Esophagus muscularis mucosa (tissue), 4 donors: Measurements from ENCODE around the gene CST7. TPM values are rescaled to one million over a fixed set of nuclear protein-coding genes. Genes with fewer than 3 reads are reported as not detected.

ENCODE experiments used
- DNase-seq: peaks from one replicate; pipeline ENCODE4 v3.0.0-alpha.2; 2017; ENCODE audit errors: extremely low spot score
- H3K27ac ChIP-seq, 4 donors: fragments of 200-600 bp; sonication (generic); replicated peaks in 1 of 4; 1 replicate in 3 of 4; 2 replicates in 1 of 4; pipeline ENCODE4 v1.5.1; 2016 to 2019; ENCODE audit warnings: mild to moderate bottlenecking in 1 of 4
- H3K27me3 ChIP-seq, 4 donors: fragments of 200-600 bp; sonication (generic); one replicate each; pipeline versions ENCODE4 v1.5.1 to v1.6.0; 2016 to 2019
- H3K36me3 ChIP-seq, 4 donors: fragments of 200-600 bp; sonication (generic); one replicate each; pipeline ENCODE4 v1.5.1; 2016 to 2019
- H3K4me1 ChIP-seq, 4 donors: fragments of 200-600 bp; sonication (generic); one replicate each; pipeline ENCODE4 v1.5.1; 2016 to 2019
- H3K4me3 ChIP-seq, 4 donors: fragments of 200-600 bp; sonication (generic); 1 replicate in 2 of 4; 2 replicates in 2 of 4; pipeline ENCODE4 v1.5.1; 2016 to 2019; ENCODE audit warnings: mild to moderate bottlenecking in 4 of 4, moderate library complexity in 1 of 4
- H3K9me3 ChIP-seq, 4 donors: fragments of 200-600 bp; sonication (generic); 1 replicate in 3 of 4; 2 replicates in 1 of 4; pipeline ENCODE4 v1.5.1; 2016 to 2019
- EP300 ChIP-seq: sonication (generic); formaldehyde crosslinking; IDR thresholded peaks from one replicate; pipeline ENCODE4 v1.6.1; 2017; ENCODE audit warnings: antibody characterized with exemption
- POLR2A ChIP-seq: fragments of 450-650 bp; IDR thresholded peaks from one replicate; pipeline ENCODE4 v1.6.1; 2017; ENCODE audit warnings: antibody characterized with exemption, moderate library complexity, mild to moderate bottlenecking, low read depth
- POLR2AphosphoS5 ChIP-seq, 2 donors: sonication (generic); formaldehyde crosslinking; IDR thresholded peaks; one replicate each; pipeline ENCODE4 v1.6.1; 2017; ENCODE audit warnings: antibody characterized with exemption in 2 of 2
- WGBS: methylation state at CpG from one replicate; pipeline ENCODE4 v1.1.5; 2018; 5-methylcytosine and 5-hydroxymethylcytosine counted together
- intact Hi-C: fragments of 100-400 bp; cut with DNase I; formaldehyde crosslinking; loops from one replicate; pipeline ENCODE4 v1.15.1; 2023
- total RNA-seq, 4 donors: library from RNA; depleted of rRNA; stranded (reverse); fragments of >200 nt; gene quantifications; one replicate each; pipeline versions ENCODE4 v1.1.0 to v1.2.1, GENCODE V29; 2016
- TF ChIP-seq, protein P1 (sequence below), 3 experiments: fragments of 200-600 bp in 2 of 3; fragments of 450-650 bp in 1 of 3; sonication (generic) in 2 of 3; IDR thresholded peaks; one replicate each; pipeline ENCODE4 v1.5.1; 2017 to 2019; ENCODE audit warnings: antibody characterized with exemption in 3 of 3, mild to moderate bottlenecking in 2 of 3, moderate library complexity in 1 of 3

The CST7 gene
- total RNA-seq, 4 donors from 2014 or later, result 1.2 to 13.8 (median 1.5) TPM; not detected in 1

DNA sequence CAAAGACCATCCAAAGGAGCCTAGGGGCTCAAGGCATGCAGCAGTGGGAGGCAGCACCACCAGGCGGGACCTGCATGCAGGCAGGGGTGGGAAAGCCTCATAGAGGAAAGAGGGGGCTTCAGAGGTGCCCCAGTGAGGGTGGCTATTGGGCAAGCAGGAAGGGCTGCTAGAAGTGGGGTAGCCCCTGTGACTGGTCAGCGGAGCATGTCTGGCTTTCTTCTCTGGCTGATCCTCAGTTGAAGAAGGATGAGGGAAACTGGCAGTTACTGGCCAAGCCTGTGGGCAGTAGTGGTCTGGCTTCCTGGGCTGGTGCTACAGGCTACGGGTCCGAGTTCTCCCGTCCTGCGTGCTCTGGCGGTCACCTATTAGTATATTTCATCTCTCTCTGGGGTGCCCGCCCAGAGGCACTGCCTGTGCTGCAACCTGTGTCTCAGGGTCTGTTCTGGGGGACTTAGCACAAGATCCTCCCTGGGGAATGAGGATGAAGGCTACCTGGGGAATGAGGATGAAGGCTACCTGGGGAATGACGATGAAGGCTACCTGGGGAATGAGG lies 35.9 kb upstream of the CST7 start:
- H3K4me3 ChIP-seq, result no peak overlapping the region
- DNase-seq, result no peak
- TF ChIP-seq EP300, result no peak
- peaks cover 0 to 3% (median 3%) of the 10 kb centered on the region in 4 donors for H3K4me1 ChIP-seq
- H3K27ac ChIP-seq, result no peak overlapping the region
- peaks cover 0 to 12% (median 5%) of the 10 kb centered on the region in 4 donors for H3K9me3 ChIP-seq
- 90% methylated on average over 4 of the region's 9 CpGs for WGBS
- no peaks in the 10 kb centered on the region for H3K27me3 ChIP-seq
- H3K36me3 ChIP-seq, result no peaks in the 10 kb centered on the region
- intact Hi-C loops, result no loop called here

DNA sequence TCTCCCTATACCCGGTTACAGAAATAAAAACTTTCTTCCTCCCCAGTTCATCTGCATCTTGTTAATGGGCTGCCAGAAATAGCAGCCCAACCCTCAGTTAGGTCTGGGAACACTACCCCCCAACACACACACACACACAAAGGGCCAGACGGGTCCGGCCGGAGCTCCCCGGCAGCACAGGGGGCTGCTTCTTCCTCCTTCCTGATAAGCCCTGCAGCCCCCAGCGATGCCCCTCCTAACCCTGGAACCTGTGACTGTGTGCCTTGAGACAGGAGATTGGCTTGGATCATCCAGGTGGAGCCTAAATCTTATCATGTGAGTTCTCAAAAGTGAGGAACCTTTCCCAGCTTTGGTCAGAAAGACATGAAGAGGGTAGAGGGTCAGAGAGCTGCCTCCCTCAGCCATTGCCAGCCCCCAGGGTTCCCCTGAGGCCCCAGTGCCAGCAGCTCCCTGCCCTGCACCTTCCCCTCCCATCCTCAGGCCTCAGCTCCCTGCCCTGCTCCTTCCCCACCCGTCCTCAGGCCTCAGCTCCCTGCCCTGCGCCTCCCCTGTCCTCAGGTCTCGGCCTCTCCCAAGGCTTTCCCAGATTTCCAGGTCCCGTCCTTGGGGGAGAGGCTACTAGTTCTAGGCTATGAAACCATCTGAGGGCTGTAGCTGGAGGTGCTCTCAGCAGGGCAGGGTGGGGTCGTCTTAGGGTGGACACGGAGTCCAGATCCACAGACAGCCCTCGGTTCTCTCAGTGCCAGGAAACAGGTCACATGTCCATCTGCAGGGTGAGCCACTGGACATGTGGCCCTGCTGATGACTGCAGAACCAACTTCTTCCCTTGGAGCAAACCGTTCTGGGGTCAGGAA lies 34.5 kb upstream of the CST7 start:
- intact Hi-C loops, result loop anchor here (5.0 kb wide), 1 partner anchor 752 kb away; no protein-coding TSS in a partner anchor
- Histone ChIP-seq H3K27me3 (peaks cover 0 to 3% (median 0%) of the 10 kb centered on the region in 4 donors), H3K4me3 (no peak overlapping the region), H3K36me3 (no peaks in the 10 kb centered on the region), H3K27ac (no peak overlapping the region), H3K9me3 (no peaks in the 10 kb centered on the region), H3K4me1 (peaks cover 0 to 10% (median 9%) of the 10 kb centered on the region in 4 donors)
- WGBS, result 76% methylated on average over 13 of the region's 14 CpGs
- TF ChIP-seq EP300 (no peak), POLR2AphosphoS5 (IDR thresholded peaks at IDR 0.05) (no peak), POLR2A (no peak)
- TF ChIP-seq, protein P1, sequence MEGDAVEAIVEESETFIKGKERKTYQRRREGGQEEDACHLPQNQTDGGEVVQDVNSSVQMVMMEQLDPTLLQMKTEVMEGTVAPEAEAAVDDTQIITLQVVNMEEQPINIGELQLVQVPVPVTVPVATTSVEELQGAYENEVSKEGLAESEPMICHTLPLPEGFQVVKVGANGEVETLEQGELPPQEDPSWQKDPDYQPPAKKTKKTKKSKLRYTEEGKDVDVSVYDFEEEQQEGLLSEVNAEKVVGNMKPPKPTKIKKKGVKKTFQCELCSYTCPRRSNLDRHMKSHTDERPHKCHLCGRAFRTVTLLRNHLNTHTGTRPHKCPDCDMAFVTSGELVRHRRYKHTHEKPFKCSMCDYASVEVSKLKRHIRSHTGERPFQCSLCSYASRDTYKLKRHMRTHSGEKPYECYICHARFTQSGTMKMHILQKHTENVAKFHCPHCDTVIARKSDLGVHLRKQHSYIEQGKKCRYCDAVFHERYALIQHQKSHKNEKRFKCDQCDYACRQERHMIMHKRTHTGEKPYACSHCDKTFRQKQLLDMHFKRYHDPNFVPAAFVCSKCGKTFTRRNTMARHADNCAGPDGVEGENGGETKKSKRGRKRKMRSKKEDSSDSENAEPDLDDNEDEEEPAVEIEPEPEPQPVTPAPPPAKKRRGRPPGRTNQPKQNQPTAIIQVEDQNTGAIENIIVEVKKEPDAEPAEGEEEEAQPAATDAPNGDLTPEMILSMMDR (IDR thresholded peaks at IDR 0.05), result no peak
- no peak for DNase-seq

DNA sequence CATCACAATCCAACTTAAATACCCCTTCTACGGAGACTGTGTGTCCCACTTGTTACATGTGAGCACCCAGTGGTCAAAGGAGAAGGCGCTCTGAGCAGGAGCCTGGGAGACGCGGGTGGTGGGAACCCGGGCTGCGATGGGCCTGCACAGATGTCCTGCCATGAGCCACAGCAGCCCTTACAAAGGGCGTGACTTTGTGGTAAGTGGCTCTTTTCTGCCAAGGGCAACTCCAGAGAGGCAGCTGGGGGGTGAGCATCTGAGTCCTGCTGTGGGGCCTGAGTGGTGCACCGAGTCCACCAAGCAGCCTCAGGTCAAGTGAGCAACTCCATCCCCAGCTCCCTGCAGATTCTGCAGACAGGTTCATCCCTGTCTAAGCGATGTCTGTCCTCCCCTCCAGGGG lies 33.6 kb upstream of the CST7 start:
- no peak overlapping the region for H3K4me3 ChIP-seq
- H3K36me3 ChIP-seq, result no peaks in the 10 kb centered on the region
- H3K27me3 ChIP-seq, result peaks cover 0 to 6% (median 0%) of the 10 kb centered on the region in 4 donors
- H3K9me3 ChIP-seq, result no peaks in the 10 kb centered on the region
- H3K4me1 ChIP-seq, result peaks cover 0 to 10% (median 9%) of the 10 kb centered on the region in 4 donors
- 93% methylated on average over 7 of the region's 9 CpGs for WGBS
- no peak for DNase-seq
- no peak overlapping the region for H3K27ac ChIP-seq
- intact Hi-C loops, result loop anchor here (5.0 kb wide), 1 partner anchor 753 kb away; no protein-coding TSS in a partner anchor
- TF ChIP-seq EP300 (no peak), POLR2A (no peak), POLR2AphosphoS5 (IDR thresholded peaks at IDR 0.05) (no peak)
- TF ChIP-seq, protein P1 (IDR thresholded peaks at IDR 0.05), result no peak

DNA sequence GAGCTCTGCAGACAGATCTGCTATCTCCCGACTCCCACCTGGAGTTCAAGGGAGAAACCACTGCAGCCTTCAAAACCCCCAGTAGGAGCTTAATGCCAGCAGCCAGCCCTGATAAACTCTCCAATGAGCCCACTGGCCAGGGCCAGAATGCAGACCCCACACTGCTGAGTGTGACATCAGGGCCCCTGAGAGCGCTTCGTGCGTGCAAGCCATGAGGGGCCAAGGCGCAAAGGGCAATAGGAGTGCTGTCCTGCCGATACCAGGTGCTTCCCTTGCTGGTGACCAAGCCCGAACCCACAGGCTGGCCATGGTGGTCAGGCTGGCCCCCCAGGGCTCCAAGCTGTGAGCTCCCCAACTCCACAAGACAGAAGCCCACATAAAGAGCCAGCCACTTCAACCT lies 33.2 kb upstream of the CST7 start:
- no peak for DNase-seq
- intact Hi-C loops, result loop anchor here (5.0 kb wide), 1 partner anchor 754 kb away; no protein-coding TSS in a partner anchor
- H3K27ac ChIP-seq, result no peak overlapping the region
- 93% methylated on average over 5 of the region's 7 CpGs for WGBS
- H3K4me3 ChIP-seq, result no peak overlapping the region
- H3K9me3 ChIP-seq, result no peaks in the 10 kb centered on the region
- TF ChIP-seq, protein P1 (IDR thresholded peaks at IDR 0.05), result no peak
- TF ChIP-seq POLR2A, result no peak
- no peak for TF ChIP-seq POLR2AphosphoS5 (IDR thresholded peaks at IDR 0.05)
- no peak for TF ChIP-seq EP300
- no peaks in the 10 kb centered on the region for H3K36me3 ChIP-seq
- peaks cover 0 to 10% (median 9%) of the 10 kb centered on the region in 4 donors for H3K4me1 ChIP-seq
- H3K27me3 ChIP-seq, result peaks cover 0 to 6% (median 0%) of the 10 kb centered on the region in 4 donors

DNA sequence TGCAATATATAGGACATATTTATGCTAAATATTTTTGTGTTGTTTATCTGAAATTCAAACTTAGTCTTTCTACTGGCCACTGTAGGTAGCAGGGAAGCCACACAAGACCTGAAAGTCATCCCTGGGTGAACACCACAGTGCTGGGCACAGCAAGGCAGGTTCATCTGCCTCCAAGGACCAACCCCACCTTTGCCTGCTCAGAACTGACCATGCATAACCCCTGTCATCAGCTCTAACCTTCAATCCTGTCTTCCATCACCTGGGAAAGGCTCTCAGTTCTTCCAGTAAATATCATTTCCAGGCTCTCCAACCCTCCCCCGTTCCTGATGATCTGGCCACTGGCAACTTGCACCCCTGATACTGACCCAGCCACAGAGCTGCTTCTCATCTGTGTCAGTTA lies 32.7 kb upstream of the CST7 start:
- Histone ChIP-seq H3K36me3 (no peaks in the 10 kb centered on the region), H3K27me3 (peaks cover 0 to 6% (median 0%) of the 10 kb centered on the region in 4 donors), H3K4me3 (no peak overlapping the region), H3K9me3 (no peaks in the 10 kb centered on the region), H3K27ac (no peak overlapping the region), H3K4me1 (peaks cover 0 to 10% (median 9%) of the 10 kb centered on the region in 4 donors)
- intact Hi-C loops, result loop anchor here (5.0 kb wide), 1 partner anchor 754 kb away; no protein-coding TSS in a partner anchor
- no peak for TF ChIP-seq EP300
- TF ChIP-seq, protein P1 (IDR thresholded peaks at IDR 0.05), result no peak
- no peak for TF ChIP-seq POLR2AphosphoS5 (IDR thresholded peaks at IDR 0.05)
- TF ChIP-seq POLR2A, result no peak
- DNase-seq, result no peak
- WGBS, result 92% methylated on average over 1 of the region's 1 CpG
